ENCODE data around the gene LURAP1L.

The LURAP1L gene

GRCh38 chr9:12811935-12812334, 37.1 kb downstream of the LURAP1L start:
- in situ Hi-C loops (cut with HindIII; ENCODE audit: low sequenced_read_pairs) = no loop called here

- in situ Hi-C loops (cut with HindIII; ENCODE audit: low sequenced_read_pairs) = no loop called here
These were observed 37.9 kb downstream of the LURAP1L start for GRCh38 chr9:12812710-12813109.

GRCh38 chr9:12813533-12813932, 38.7 kb downstream of the LURAP1L start:
- in situ Hi-C loops (cut with HindIII; ENCODE audit: low sequenced_read_pairs) = no loop called here

- in situ Hi-C loops (cut with HindIII; ENCODE audit: low sequenced_read_pairs) = no loop called here
These were observed 39.4 kb downstream of the LURAP1L start for GRCh38 chr9:12813960-12814876.

GRCh38 chr9:12814877-12815237, 40.0 kb downstream of the LURAP1L start:
- in situ Hi-C loops (cut with HindIII; ENCODE audit: low sequenced_read_pairs) = loop anchor here (5.0 kb wide), 2 partner anchors 38 to 88 kb away; partner anchors contain the start of gene LURAP1L

- in situ Hi-C loops (cut with HindIII; ENCODE audit: low sequenced_read_pairs) = loop anchor here (5.0 kb wide), 2 partner anchors 39 to 89 kb away; partner anchors contain the start of gene LURAP1L
These were observed 41.1 kb downstream of the LURAP1L start for GRCh38 chr9:12815888-12816287.

- in situ Hi-C loops (cut with HindIII; ENCODE audit: low sequenced_read_pairs) = loop anchor here (5.0 kb wide), 2 partner anchors 39 to 89 kb away; partner anchors contain the start of gene LURAP1L
These were observed 41.9 kb downstream of the LURAP1L start for GRCh38 chr9:12816656-12817101.

- in situ Hi-C loops (cut with HindIII; ENCODE audit: low sequenced_read_pairs) = loop anchor here (5.0 kb wide), 2 partner anchors 40 to 90 kb away; partner anchors contain the start of gene LURAP1L
These were observed 42.9 kb downstream of the LURAP1L start for GRCh38 chr9:12817702-12818101.

- in situ Hi-C loops (cut with HindIII; ENCODE audit: low sequenced_read_pairs) = loop anchor here (5.0 kb wide), 2 partner anchors 41 to 91 kb away; partner anchors contain the start of gene LURAP1L
These were observed 43.7 kb downstream of the LURAP1L start for GRCh38 chr9:12818431-12819000.

- in situ Hi-C loops (cut with HindIII; ENCODE audit: low sequenced_read_pairs) = loop anchor here (5.0 kb wide), 2 partner anchors 42 to 92 kb away; partner anchors contain the start of gene LURAP1L
These were observed 44.8 kb downstream of the LURAP1L start for GRCh38 chr9:12819436-12820185.

- in situ Hi-C loops (cut with HindIII; ENCODE audit: low sequenced_read_pairs) = no loop called here
These were observed 47.3 kb downstream of the LURAP1L start for GRCh38 chr9:12822111-12822510.

- in situ Hi-C loops (cut with HindIII; ENCODE audit: low sequenced_read_pairs) = no loop called here
These were observed 52.2 kb downstream of the LURAP1L start for GRCh38 chr9:12826924-12827565.

GRCh38 chr9:12833701-12834100, 58.9 kb downstream of the LURAP1L start:
- in situ Hi-C loops (cut with HindIII; ENCODE audit: low sequenced_read_pairs) = no loop called here

GRCh38 chr9:12838546-12838945, 63.7 kb downstream of the LURAP1L start:
- in situ Hi-C loops (cut with HindIII; ENCODE audit: low sequenced_read_pairs) = no loop called here

- in situ Hi-C loops (cut with HindIII; ENCODE audit: low sequenced_read_pairs) = no loop called here
These were observed 68.9 kb downstream of the LURAP1L start for GRCh38 chr9:12843735-12844134.

GRCh38 chr9:12846035-12846434, 71.2 kb downstream of the LURAP1L start:
- in situ Hi-C loops (cut with HindIII; ENCODE audit: low sequenced_read_pairs) = no loop called here

GRCh38 chr9:12847561-12847960, 72.7 kb downstream of the LURAP1L start:
- in situ Hi-C loops (cut with HindIII; ENCODE audit: low sequenced_read_pairs) = no loop called here

GRCh38 chr9:12849486-12850003, 74.7 kb downstream of the LURAP1L start:
- in situ Hi-C loops (cut with HindIII; ENCODE audit: low sequenced_read_pairs) = loop anchor here (5.0 kb wide), 1 partner anchor 52 kb away; no protein-coding TSS in a partner anchor

GRCh38 chr9:12851341-12852090, 76.7 kb downstream of the LURAP1L start:
- in situ Hi-C loops (cut with HindIII; ENCODE audit: low sequenced_read_pairs) = loop anchor here (5.0 kb wide), 1 partner anchor 54 kb away; no protein-coding TSS in a partner anchor

All from endothelial cell of hepatic sinusoid (primary cell).